GM12878 (cell line): ENCODE results near the gene CHPT1.

ENCODE experiments used
- CTCF ChIP-seq, 3 experiments: IDR thresholded peaks in 2 of 3; conservative IDR thresholded peaks in 1 of 3; 2 replicates each; pipeline ENCODE4 v1.5.1; 2011; ENCODE audit warnings: low read depth in 3 of 3, low read length in 3 of 3, mild to moderate bottlenecking in 3 of 3, control low read depth in 2 of 3, moderate library complexity in 2 of 3, inconsistent platforms in 1 of 3, mixed read lengths in 1 of 3; ENCODE audit not compliant: control insufficient read depth in 2 of 3, insufficient read depth in 1 of 3; ENCODE audit errors: extremely low read depth in 1 of 3
- EGR1 ChIP-seq, 2 experiments: IDR thresholded peaks; 1 replicate in 1 of 2; 2 replicates in 1 of 2; pipeline ENCODE4 v1.6.1; 2011 to 2012; ENCODE audit warnings: low read depth in 2 of 2, low read length in 2 of 2, borderline replicate concordance in 1 of 2, mild to moderate bottlenecking in 1 of 2, moderate library complexity in 1 of 2
- EP300 ChIP-seq, 2 experiments: fragments of 150-350 bp in 1 of 2; IDR thresholded peaks; 2 replicates each; pipeline ENCODE4 v1.6.1; 2011 to 2012; ENCODE audit warnings: low read depth in 2 of 2, low read length in 2 of 2, borderline replicate concordance in 1 of 2, improper control_type of control experiment in 1 of 2, inconsistent platforms in 1 of 2; ENCODE audit not compliant: control insufficient read depth in 1 of 2
- ETV6 ChIP-seq, 2 experiments: fragments of 450-650 bp in 1 of 2; IDR thresholded peaks in 1 of 2; conservative IDR thresholded peaks in 1 of 2; 2 replicates each; pipeline ENCODE4 v1.6.1; 2014; ENCODE audit warnings: antibody characterized with exemption in 1 of 2, borderline replicate concordance in 1 of 2, low read depth in 1 of 2, mild to moderate bottlenecking in 1 of 2, moderate library complexity in 1 of 2
- POLR2A ChIP-seq: IDR thresholded peaks from 2 replicates; pipeline ENCODE4 v1.6.1; 2011; ENCODE audit warnings: low read depth, mild to moderate bottlenecking, low read length
- SUZ12 ChIP-seq: fragments of 200-600 bp; sonication (generic); IDR thresholded peaks from one replicate; pipeline ENCODE4 v1.6.1; 2018; ENCODE audit warnings: antibody characterized with exemption, mild to moderate bottlenecking; ENCODE audit not compliant: unreplicated experiment
- TF ChIP-seq, protein P1 (sequence below): IDR thresholded peaks from 2 replicates; pipeline ENCODE4 v1.6.1; 2012; ENCODE audit warnings: low read depth, low read length, improper control_type of control experiment
- TF ChIP-seq, protein P2 (sequence below): fragments of 150-350 bp; IDR thresholded peaks from 2 replicates; pipeline ENCODE4 v1.6.1; 2016; ENCODE audit warnings: low read depth, low read length

- TF ChIP-seq EP300 (IDR thresholded peaks at IDR 0.05; ENCODE audit: borderline replicate concordance in 1 of 2, control insufficient read depth in 1 of 2, low read depth in 2 of 2, low read length in 2 of 2) (no peak), EGR1 (IDR thresholded peaks at IDR 0.05; ENCODE audit: borderline replicate concordance in 1 of 2, low read depth in 2 of 2, low read length in 2 of 2) (no peak), ETV6 (conservative IDR thresholded peaks at IDR 0.05 in 1 of 2, IDR thresholded peaks at IDR 0.05 in 1 of 2; ENCODE audit: borderline replicate concordance in 1 of 2, low read depth in 1 of 2) (no peak), CTCF (IDR thresholded peaks at IDR 0.05 in 2 of 3, conservative IDR thresholded peaks at IDR 0.05 in 1 of 3; ENCODE audit: control insufficient read depth in 2 of 3, extremely low read depth in 1 of 3, insufficient read depth in 1 of 3, low read depth in 3 of 3, low read length in 3 of 3) (no peak), SUZ12 (no peak), POLR2A (no peak)
- TF ChIP-seq, protein P1, sequence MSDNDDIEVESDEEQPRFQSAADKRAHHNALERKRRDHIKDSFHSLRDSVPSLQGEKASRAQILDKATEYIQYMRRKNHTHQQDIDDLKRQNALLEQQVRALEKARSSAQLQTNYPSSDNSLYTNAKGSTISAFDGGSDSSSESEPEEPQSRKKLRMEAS, result no peak
- TF ChIP-seq, protein P2, sequence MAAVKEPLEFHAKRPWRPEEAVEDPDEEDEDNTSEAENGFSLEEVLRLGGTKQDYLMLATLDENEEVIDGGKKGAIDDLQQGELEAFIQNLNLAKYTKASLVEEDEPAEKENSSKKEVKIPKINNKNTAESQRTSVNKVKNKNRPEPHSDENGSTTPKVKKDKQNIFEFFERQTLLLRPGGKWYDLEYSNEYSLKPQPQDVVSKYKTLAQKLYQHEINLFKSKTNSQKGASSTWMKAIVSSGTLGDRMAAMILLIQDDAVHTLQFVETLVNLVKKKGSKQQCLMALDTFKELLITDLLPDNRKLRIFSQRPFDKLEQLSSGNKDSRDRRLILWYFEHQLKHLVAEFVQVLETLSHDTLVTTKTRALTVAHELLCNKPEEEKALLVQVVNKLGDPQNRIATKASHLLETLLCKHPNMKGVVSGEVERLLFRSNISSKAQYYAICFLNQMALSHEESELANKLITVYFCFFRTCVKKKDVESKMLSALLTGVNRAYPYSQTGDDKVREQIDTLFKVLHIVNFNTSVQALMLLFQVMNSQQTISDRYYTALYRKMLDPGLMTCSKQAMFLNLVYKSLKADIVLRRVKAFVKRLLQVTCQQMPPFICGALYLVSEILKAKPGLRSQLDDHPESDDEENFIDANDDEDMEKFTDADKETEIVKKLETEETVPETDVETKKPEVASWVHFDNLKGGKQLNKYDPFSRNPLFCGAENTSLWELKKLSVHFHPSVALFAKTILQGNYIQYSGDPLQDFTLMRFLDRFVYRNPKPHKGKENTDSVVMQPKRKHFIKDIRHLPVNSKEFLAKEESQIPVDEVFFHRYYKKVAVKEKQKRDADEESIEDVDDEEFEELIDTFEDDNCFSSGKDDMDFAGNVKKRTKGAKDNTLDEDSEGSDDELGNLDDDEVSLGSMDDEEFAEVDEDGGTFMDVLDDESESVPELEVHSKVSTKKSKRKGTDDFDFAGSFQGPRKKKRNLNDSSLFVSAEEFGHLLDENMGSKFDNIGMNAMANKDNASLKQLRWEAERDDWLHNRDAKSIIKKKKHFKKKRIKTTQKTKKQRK, result no peak
These were observed 52.7 kb downstream of the CHPT1 start for GRCh38 chr12:101750152-101750551.
